Measurements from ENCODE around the gene GRB10.

DNA sequence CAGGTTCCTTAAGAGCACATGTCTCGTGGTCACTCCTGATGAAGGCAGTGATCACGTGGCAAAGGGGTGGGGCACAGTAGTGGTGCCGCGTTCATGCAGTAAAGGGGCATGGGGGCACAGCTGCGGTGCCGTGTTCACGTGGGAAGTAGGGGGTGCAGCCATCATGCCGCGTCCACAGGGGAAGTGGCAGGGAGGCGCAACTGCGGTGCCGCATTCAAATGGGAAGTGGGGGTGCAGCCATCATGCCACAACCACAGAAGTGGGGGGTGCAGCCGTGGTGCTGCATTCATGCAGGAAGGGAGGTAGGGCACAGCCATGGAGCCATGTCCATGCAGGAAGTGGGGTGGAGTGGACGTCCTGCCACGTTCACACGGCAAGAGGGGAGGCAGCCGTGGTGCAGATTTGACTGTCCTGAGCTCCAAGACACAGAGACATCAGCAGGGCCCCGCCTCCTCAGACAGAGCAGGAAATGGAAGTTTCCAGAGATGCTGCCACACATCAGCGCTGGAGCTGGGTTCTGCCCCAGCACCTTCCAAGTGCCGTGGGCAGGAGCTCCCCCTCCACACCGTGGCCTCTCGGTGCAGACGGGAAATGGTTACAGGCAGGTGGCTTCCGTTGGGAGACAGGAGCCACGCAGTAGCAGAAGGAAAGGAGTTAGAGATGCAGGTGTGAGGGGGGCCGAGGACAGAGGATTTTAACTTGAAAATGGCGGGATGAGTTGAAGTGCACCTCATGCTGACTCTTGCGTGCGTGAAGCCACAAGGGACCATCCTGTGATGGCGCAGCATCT, 122.5 kb downstream of the GRB10 start:
- TF ChIP-seq POLR2A (IDR thresholded peaks at IDR 0.05) = no peak
- TF ChIP-seq, protein P1, sequence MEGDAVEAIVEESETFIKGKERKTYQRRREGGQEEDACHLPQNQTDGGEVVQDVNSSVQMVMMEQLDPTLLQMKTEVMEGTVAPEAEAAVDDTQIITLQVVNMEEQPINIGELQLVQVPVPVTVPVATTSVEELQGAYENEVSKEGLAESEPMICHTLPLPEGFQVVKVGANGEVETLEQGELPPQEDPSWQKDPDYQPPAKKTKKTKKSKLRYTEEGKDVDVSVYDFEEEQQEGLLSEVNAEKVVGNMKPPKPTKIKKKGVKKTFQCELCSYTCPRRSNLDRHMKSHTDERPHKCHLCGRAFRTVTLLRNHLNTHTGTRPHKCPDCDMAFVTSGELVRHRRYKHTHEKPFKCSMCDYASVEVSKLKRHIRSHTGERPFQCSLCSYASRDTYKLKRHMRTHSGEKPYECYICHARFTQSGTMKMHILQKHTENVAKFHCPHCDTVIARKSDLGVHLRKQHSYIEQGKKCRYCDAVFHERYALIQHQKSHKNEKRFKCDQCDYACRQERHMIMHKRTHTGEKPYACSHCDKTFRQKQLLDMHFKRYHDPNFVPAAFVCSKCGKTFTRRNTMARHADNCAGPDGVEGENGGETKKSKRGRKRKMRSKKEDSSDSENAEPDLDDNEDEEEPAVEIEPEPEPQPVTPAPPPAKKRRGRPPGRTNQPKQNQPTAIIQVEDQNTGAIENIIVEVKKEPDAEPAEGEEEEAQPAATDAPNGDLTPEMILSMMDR (IDR thresholded peaks at IDR 0.05 in 4 of 5, conservative IDR thresholded peaks at IDR 0.05 in 1 of 5) = no peak
